ENCODE measurements around the gene MYT1.
"Not testable (repeated sequence)": the region's sequence is repeated elsewhere in the genome, so short reads cannot be mapped to it uniquely, and the experiment has no call there.

The MYT1 gene

DNA sequence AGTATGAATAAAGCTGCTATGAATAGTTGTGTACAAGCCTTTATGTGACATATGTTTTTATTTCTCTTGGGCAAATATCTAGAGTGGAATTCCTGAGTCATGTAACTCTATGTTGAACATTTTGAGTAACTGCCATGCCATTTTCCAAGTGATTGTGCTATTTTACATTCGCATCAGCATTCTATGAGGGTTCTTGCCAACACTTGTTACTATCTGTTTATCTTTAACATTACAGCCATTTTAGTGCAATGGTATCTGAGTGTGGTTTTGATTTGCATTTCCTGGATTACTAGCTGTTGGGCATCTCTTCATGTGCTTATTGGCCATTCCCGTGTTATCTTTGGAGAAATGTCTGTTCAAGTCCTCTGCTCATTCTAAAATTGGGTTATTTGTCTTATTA is 19.1 kb downstream of the MYT1 start:
- Mint-ChIP-seq H3K4me1 (peaks cover 14% of the 10 kb centered on the region), H3K36me3 (no peaks in the 10 kb centered on the region), H3K4me3 (no peak overlapping the region), H3K27ac (no peak overlapping the region), H3K27me3 (peaks cover 51% of the 10 kb centered on the region), H3K9me3 (peaks cover 5% of the 10 kb centered on the region)
- no peak for ATAC-seq

DNA sequence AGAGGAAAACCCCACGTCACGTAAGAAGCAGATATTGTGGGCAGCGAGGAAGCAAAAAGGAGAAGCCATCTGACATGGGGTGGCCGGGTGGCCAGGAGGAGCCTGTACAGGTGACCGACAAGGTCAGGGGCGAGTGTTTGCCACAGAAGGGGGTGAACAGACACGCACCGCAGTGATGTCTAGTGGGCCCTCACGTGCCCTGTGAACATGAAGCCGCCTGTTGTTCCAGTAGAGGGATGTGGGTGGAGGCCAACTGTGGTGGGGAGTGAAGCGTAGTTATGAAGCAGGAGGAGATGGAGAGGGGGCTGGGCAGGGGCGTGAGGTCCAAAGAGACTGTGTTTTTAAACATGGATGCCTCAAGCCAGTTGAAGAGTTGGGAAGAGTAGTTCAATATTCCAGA is 20.5 kb downstream of the MYT1 start:
- no peak for ATAC-seq
- H3K9me3 Mint-ChIP-seq = peaks cover 4% of the 10 kb centered on the region
- H3K4me3 Mint-ChIP-seq = no peak overlapping the region
- H3K4me1 Mint-ChIP-seq = peaks cover 14% of the 10 kb centered on the region
- no peaks in the 10 kb centered on the region for H3K36me3 Mint-ChIP-seq
- H3K27me3 Mint-ChIP-seq = peaks cover 57% of the 10 kb centered on the region
- H3K27ac Mint-ChIP-seq = peak overlapping the region; percentile 25

DNA sequence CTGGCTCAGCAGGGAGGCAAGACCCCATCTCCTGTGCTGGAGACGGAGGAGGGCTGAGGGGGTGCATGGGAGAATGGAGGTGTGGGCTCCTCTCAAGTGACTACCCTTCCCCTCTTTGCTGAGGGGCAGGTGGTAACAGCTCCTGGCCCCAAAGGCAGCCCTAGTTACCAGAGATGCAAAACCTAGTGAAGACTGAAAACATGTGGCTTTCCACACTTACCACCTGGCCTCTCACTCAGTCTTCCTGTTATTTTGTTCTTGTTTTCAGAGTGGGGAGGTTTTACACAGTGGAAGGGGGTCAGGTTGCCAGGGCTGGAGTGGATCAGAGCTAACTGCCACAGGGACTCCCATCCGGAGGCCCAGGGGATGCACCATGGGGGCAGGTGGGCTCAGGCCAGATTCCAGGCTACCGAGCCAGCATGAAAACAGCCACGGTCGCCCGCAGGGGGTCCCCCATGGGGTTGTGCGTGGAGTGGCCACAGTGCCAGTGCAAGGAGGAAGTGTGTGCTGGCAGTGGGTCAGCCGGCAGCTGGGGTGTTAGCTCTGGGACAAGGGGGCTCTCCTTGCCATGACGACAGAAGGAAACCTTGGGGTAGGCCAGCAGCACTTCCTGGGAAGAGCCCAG is 21.1 kb downstream of the MYT1 start:
- H3K4me1 Mint-ChIP-seq = peaks cover 14% of the 10 kb centered on the region
- ATAC-seq = no peak
- H3K36me3 Mint-ChIP-seq = no peaks in the 10 kb centered on the region
- peak overlapping the region; percentile 25 for H3K27ac Mint-ChIP-seq
- peaks cover 55% of the 10 kb centered on the region for H3K27me3 Mint-ChIP-seq
- H3K9me3 Mint-ChIP-seq = no peaks in the 10 kb centered on the region
- H3K4me3 Mint-ChIP-seq = no peak overlapping the region

DNA sequence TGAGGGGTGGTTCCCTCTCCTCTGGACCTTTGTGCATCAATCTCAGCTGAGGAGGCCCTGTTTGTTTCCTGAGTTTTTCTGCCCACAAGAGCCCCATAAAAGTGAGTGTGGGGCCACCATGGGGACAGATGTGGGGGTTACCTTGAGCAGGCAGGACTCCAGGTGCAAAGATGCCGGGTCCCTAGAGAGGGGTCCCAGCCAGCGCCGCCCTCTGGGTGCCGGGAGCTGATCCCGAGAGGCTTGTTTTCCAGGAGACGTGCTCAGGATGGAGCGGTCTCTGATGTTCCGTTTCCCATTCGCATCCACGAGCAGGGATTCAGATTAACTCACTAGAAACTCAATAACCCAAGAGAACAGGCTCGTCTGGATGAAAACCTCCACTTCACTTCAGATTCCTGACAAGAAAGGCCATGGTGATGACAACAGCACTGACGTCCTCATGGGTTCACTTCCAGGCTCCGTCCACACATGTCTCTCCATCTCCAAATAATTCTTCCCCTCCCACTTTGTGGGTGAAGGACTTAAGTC is 21.9 kb downstream of the MYT1 start:
- Mint-ChIP-seq H3K27ac (no peak overlapping the region), H3K4me1 (peaks cover 14% of the 10 kb centered on the region), H3K36me3 (no peaks in the 10 kb centered on the region), H3K4me3 (no peak overlapping the region), H3K27me3 (peaks cover 50% of the 10 kb centered on the region), H3K9me3 (no peaks in the 10 kb centered on the region)
- ATAC-seq = no peak

DNA sequence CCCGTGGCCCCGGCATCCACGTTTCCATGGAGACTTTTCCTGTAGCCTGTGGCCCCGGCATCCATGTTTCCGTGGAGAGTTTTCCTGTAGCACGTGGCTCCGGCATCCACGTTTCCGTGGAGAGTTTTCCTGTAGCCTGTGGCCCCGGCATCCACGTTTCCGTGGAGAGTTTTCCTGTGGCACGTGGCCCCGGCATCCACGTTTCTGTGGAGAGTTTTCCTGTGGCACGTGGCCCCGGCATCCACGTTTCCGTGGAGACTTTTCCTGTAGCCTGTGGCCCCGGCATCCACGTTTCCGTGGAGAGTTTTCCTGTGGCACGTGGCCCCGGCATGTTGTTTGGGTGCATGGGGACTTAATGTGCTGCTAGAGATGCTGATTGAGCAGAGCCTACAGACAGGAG is 23.0 kb downstream of the MYT1 start:
- Mint-ChIP-seq H3K4me1 (peaks cover 14% of the 10 kb centered on the region), H3K27me3 (peaks cover 50% of the 10 kb centered on the region)

DNA sequence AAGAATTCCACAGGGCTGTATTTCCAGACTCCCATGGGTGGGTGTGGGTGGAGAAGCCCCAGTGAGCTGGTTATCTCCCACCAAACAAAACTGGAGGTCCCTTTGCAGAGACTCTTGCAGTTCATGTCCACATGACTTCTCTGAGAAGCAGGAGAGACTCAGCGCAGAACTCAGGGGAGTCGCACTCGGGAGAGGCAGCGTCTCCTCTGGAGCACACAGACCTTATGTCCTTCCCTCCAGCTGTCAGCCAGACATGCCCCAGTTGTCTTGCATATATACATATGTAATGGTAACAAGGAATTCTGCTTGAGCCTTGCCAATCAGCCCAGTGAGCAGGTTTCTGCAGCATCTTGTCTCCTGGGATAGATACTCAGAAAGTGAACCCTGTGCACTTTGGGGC is 23.8 kb downstream of the MYT1 start:
- no peak for ATAC-seq
- Mint-ChIP-seq H3K27ac (no peak overlapping the region), H3K27me3 (peaks cover 46% of the 10 kb centered on the region), H3K36me3 (no peaks in the 10 kb centered on the region), H3K4me1 (peaks cover 14% of the 10 kb centered on the region), H3K9me3 (no peaks in the 10 kb centered on the region), H3K4me3 (no peak overlapping the region)

More for the DNA sequence above, 23.0 kb downstream of the MYT1 start:
- H3K36me3 Mint-ChIP-seq, H3K9me3 Mint-ChIP-seq, H3K27ac Mint-ChIP-seq, ATAC-seq, H3K4me3 Mint-ChIP-seq: not testable (repeated sequence)

DNA sequence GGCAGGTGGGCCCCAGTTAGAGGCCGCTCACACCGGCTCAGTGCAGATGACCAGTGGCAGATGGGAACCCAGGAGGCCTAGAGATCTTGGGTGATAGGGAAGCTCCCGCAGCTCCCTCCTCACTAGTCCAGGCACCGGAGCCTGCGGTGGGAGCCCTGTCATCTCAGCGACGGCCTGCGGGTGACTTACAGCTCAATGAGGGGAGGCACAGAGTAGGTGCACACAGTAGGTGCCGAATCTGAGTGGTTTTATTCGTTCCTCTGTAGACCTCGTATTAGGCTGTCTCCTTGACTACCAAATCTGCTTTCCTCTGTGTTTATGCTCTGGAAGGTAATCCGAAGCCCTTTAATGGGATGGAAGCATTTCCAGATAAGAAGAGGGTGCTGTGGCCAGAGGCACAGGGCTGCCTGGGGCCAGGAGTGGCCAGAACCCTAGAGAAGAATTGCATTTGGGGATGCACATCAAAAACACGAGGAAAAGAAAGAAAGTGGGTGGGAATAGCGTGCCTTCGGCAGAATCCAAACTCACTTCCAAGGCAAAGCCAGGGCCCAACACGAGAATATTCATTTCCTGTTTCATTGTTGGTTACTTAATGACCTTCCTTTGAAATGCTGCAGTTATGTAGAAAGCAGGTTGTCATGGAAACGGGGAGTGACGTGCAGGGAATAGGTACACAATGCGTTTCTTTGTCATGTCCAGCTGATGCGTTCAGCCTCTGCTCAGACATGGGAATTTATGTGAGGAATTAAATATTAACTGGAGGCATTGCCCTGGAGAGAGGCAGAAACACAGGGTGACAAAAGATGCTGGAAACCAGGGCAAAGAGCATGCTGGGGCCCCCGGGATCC is 24.7 kb downstream of the MYT1 start:
- ATAC-seq = no peak
- H3K36me3 Mint-ChIP-seq = no peaks in the 10 kb centered on the region

DNA sequence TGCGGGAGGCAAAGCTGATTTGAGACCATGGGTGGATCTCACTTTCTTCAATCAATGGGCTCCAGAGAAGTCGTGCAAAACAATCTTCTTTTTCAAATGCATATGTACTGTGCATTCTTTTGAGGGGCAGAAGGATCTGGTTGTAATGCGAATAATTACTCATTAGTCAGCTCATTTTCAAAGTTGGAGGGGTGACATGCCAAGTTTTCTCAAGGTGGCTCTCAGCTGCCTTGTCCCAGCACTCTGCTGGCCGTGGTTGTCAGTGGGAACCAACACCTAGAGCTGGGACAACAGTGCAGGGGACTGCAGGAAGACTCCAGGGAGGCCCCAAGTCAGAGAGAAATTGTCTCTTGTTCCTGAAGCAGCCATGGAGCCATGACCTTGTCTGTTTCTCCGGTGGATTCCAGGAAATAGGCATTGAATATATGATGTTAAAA is 25.3 kb downstream of the MYT1 start:
- no peak for ATAC-seq
- H3K4me3 Mint-ChIP-seq = no peak overlapping the region
- H3K9me3 Mint-ChIP-seq = no peaks in the 10 kb centered on the region
- H3K27me3 Mint-ChIP-seq = peaks cover 46% of the 10 kb centered on the region
- H3K27ac Mint-ChIP-seq = no peak overlapping the region
- no peaks in the 10 kb centered on the region for H3K36me3 Mint-ChIP-seq
- H3K4me1 Mint-ChIP-seq = peaks cover 11% of the 10 kb centered on the region

More for the DNA sequence above, 24.7 kb downstream of the MYT1 start:
- Mint-ChIP-seq H3K4me1 (peaks cover 14% of the 10 kb centered on the region), H3K27me3 (peaks cover 43% of the 10 kb centered on the region), H3K27ac (no peak overlapping the region), H3K4me3 (no peak overlapping the region), H3K9me3 (no peaks in the 10 kb centered on the region)

DNA sequence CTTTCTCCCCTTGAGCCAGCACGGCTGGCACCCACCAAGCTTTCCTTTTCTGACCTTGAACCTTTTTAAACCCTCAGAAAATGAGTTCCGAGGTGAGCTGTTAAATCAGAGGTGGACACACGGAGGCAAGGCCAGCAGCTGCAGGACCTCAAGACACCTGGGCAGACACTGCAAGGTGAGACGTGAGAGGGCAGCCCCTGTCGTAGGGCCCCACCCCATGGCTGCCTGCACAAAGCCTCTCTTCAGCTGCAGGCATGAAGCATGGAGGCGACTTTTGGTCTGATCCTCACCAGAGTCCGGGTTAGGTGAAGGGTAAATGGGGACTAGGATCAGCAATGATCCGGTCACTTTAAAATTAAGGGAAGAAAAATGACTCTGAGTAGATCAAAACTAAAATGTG is 25.7 kb downstream of the MYT1 start:
- no peaks in the 10 kb centered on the region for H3K36me3 Mint-ChIP-seq
- peaks cover 6% of the 10 kb centered on the region for H3K4me1 Mint-ChIP-seq

DNA sequence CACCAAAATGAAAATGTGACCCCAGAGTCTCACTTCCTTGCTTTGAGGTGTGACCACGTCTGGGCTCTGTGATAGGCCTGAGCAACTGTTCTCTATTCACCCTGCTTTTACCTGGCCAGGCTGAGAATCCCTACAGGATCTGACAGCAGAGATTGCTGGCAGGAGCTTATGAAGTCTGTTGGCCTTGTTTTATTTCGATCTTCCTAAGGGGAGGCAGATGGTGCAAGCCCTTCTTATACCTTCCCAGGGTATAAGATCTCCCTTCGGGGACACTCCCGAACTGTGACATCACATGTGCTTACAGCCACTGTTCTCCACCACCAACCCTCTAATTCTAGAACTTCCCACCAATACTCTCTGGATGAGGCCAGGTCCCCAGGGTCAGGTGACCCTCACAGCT is 26.8 kb downstream of the MYT1 start:
- Mint-ChIP-seq H3K9me3 (no peaks in the 10 kb centered on the region), H3K36me3 (no peaks in the 10 kb centered on the region), H3K4me3 (no peak overlapping the region), H3K27me3 (peaks cover 43% of the 10 kb centered on the region), H3K27ac (no peak overlapping the region), H3K4me1 (no peaks in the 10 kb centered on the region)
- ATAC-seq = no peak

More for the DNA sequence above, 25.7 kb downstream of the MYT1 start:
- H3K27ac Mint-ChIP-seq = no peak overlapping the region
- H3K4me3 Mint-ChIP-seq = no peak overlapping the region
- no peaks in the 10 kb centered on the region for H3K9me3 Mint-ChIP-seq
- ATAC-seq = no peak
- peaks cover 44% of the 10 kb centered on the region for H3K27me3 Mint-ChIP-seq

DNA sequence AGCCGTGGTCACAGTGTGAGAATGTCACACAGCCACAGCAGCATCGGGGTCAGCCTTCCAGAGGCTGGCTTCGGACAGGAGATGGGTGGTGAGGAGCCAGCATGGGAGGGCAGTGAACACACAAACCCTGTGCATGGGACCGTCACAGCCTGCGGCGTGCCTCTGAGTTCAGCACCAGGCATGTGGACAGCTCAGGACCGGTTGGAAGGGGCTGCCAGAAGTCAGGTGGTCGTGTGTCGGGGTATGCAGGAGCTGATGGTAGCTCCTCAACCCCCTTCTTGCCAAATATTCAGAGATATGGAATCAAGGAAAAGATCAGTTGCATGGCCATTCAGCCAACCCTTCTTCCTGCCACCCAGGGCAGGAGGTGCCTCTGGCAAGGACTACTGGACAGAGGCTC is 28.2 kb downstream of the MYT1 start:
- H3K36me3 Mint-ChIP-seq = no peaks in the 10 kb centered on the region
- no peak overlapping the region for H3K27ac Mint-ChIP-seq
- no peaks in the 10 kb centered on the region for H3K4me1 Mint-ChIP-seq
- ATAC-seq = no peak
- peaks cover 48% of the 10 kb centered on the region for H3K27me3 Mint-ChIP-seq
- no peaks in the 10 kb centered on the region for H3K9me3 Mint-ChIP-seq
- H3K4me3 Mint-ChIP-seq = no peak overlapping the region

DNA sequence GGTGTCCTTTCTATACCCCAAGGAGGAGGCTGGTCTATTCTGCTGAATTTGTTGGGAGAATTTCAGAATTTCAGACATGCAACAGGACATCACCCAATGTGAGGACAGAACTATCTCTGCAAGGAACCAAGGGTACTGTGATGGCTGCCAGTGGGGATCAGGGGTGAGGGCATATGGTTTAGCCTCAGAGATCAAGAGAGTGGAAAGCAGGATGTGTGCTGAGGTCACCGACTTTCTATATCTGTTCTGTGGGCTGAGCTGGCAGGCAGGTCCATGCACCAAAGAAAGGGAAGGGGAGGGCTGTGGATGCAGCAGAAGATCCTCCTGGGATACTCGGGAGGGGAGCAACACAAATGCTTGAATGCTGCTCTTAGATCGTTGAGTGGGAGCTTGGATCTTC is 28.8 kb downstream of the MYT1 start:
- H3K36me3 Mint-ChIP-seq = no peaks in the 10 kb centered on the region
- no peak overlapping the region for H3K4me3 Mint-ChIP-seq
- no peaks in the 10 kb centered on the region for H3K4me1 Mint-ChIP-seq
- no peak overlapping the region for H3K27ac Mint-ChIP-seq
- peaks cover 54% of the 10 kb centered on the region for H3K27me3 Mint-ChIP-seq
- ATAC-seq = peak; percentile 53
- no peaks in the 10 kb centered on the region for H3K9me3 Mint-ChIP-seq

DNA sequence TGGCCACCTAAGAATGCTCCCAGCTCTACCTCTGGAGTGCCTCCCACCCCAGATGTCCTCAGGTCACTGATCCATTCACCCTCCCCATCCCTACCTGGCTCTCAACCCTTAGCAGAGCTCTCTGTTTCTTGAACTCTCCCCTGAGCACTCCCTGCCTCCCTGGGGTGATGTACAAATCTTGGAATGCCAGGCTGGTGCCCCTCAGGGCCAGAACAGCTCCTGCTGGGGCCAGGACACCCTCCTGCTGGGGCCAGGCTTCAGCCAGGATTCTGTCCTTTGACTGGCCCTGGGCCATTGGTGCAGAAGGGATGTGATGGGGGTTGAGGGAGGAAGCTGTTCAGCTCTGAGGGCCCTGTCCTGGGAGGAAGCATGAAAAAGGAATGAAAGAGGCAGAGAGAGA is 30.0 kb downstream of the MYT1 start:
- peaks cover 53% of the 10 kb centered on the region for H3K27me3 Mint-ChIP-seq
- H3K36me3 Mint-ChIP-seq = no peaks in the 10 kb centered on the region
- no peak overlapping the region for H3K4me3 Mint-ChIP-seq
- H3K9me3 Mint-ChIP-seq = no peaks in the 10 kb centered on the region
- no peak for ATAC-seq
- no peak overlapping the region for H3K27ac Mint-ChIP-seq
- H3K4me1 Mint-ChIP-seq = no peaks in the 10 kb centered on the region

DNA sequence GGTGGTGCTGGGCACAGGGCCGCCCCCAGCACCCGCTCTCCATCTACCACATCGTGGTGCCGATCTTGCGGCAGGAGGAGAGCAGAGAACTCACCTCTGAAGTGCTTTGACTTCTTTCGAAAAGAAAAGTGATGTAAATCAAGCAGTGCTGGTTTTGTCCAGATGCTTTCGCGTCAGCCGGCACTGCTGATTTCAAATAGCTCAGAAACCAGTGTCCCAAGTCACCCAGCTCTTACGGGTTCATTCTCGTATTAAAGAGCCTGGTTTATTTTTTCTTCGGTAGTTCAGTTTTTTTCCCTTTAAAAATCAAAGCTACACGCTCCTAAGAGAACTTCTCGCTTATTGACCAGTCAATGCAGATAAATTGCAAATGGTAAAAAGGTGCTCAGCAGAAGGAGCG is 32.1 kb downstream of the MYT1 start:
- no peaks in the 10 kb centered on the region for H3K9me3 Mint-ChIP-seq
- no peak overlapping the region for H3K4me3 Mint-ChIP-seq
- no peak overlapping the region for H3K27ac Mint-ChIP-seq
- no peaks in the 10 kb centered on the region for H3K4me1 Mint-ChIP-seq
- H3K36me3 Mint-ChIP-seq = no peaks in the 10 kb centered on the region
- ATAC-seq = no peak
- H3K27me3 Mint-ChIP-seq = peaks cover 57% of the 10 kb centered on the region

DNA sequence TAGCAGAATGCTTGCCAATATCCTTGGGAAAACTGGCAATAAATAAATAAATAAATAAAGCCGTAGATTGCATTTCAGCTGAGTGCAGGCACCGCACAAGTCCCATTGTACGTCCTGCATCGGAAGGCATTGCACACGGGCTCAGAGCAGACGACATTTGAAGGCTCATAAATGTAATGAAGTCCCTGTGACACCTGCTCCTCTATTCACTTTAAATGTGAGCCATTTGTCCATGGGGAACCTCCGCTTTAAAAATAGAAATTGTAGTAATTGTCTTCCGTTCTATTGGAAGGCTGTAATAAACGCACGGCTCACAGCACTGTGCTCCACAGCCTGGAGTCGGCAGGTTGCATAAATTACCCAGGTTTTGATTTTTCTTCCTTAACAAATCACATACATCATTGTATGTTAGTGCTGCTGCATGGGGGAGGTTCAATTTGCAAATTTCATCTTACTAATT is 32.6 kb downstream of the MYT1 start:
- H3K9me3 Mint-ChIP-seq = no peaks in the 10 kb centered on the region
- no peak overlapping the region for H3K4me3 Mint-ChIP-seq
- peaks cover 52% of the 10 kb centered on the region for H3K27me3 Mint-ChIP-seq
- H3K27ac Mint-ChIP-seq = no peak overlapping the region
- H3K36me3 Mint-ChIP-seq = no peaks in the 10 kb centered on the region
- H3K4me1 Mint-ChIP-seq = no peaks in the 10 kb centered on the region
- ATAC-seq = no peak

DNA sequence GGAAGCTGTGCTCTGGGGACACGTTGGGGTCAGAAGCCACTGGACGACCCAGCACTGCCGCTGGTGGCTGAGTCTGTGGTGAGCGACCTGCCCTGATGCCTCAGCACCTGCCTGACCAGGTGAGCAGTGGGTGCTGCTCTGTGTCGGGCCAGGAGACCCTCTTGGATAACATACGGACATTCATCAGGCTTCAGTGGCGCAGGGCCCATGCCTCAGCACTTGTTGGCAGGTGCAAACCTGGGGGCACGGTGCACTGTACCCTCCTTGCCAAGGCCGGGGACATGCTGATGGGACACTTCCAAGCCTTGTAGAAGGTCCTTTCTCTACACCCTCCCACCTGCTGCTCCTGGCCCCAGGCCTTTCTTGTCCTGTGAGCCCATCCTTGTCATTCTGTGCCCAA is 34.1 kb downstream of the MYT1 start:
- ATAC-seq = no peak
- no peak overlapping the region for H3K4me3 Mint-ChIP-seq
- H3K9me3 Mint-ChIP-seq = no peaks in the 10 kb centered on the region
- no peaks in the 10 kb centered on the region for H3K4me1 Mint-ChIP-seq
- no peaks in the 10 kb centered on the region for H3K36me3 Mint-ChIP-seq
- peaks cover 43% of the 10 kb centered on the region for H3K27me3 Mint-ChIP-seq
- no peak overlapping the region for H3K27ac Mint-ChIP-seq

Data from stimulated activated memory B cell treated with anti-CD40 and anti-IgM and Interleukin-4, amounts not matched to agents 10 μg/mL and 1 μg/mL and 100 μg/mL, for 72 hours (primary cell).